GM12878 (cell line): Measurements from ENCODE around the gene TBL3. TPM values are rescaled to one million over a fixed set of nuclear protein-coding genes. Genes with fewer than 3 reads are reported as not detected.
A peak's percentile ranks its signal among the peaks of the same experiment; 100 is the strongest.

ENCODE experiments used
- CBFB ChIP-seq: IDR thresholded peaks from 2 replicates; pipeline ENCODE4 v1.6.1; 2016; ENCODE audit warnings: antibody characterized with exemption, low read depth
- EP300 ChIP-seq, 2 experiments: fragments of 150-350 bp in 1 of 2; IDR thresholded peaks; 2 replicates each; pipeline ENCODE4 v1.6.1; 2011 to 2012; ENCODE audit warnings: low read depth in 2 of 2, low read length in 2 of 2, borderline replicate concordance in 1 of 2, improper control_type of control experiment in 1 of 2, inconsistent platforms in 1 of 2; ENCODE audit not compliant: control insufficient read depth in 1 of 2
- GABPA ChIP-seq: IDR thresholded peaks from 2 replicates; pipeline ENCODE4 v1.6.1; 2014; ENCODE audit warnings: antibody characterized with exemption, low read depth, mild to moderate bottlenecking, inconsistent platforms
- HDAC6 ChIP-seq: fragments of 200-600 bp; sonication (generic); IDR thresholded peaks from one replicate; pipeline ENCODE4 v1.8.0; 2017; ENCODE audit warnings: antibody characterized with exemption; ENCODE audit not compliant: unreplicated experiment
- MXI1 ChIP-seq: fragments of 150-350 bp; IDR thresholded peaks from 2 replicates; pipeline ENCODE4 v1.6.1; 2011; ENCODE audit warnings: low read depth, mild to moderate bottlenecking, inconsistent platforms, low read length, improper control_type of control experiment
- NRF1 ChIP-seq: conservative IDR thresholded peaks from 2 replicates; pipeline ENCODE4 v1.6.1; 2011; ENCODE audit warnings: mild to moderate bottlenecking, low read depth, low read length, improper control_type of control experiment
- PKNOX1 ChIP-seq: fragments of 450-650 bp; IDR thresholded peaks from 2 replicates; pipeline ENCODE4 v1.6.1; 2016; ENCODE audit warnings: mild to moderate bottlenecking
- POLR2AphosphoS2 ChIP-seq: IDR thresholded peaks from 2 replicates; pipeline ENCODE4 v1.6.1; 2011; ENCODE audit warnings: low read depth, mild to moderate bottlenecking, low read length, improper control_type of control experiment, moderate library complexity
- POU2F2 ChIP-seq: IDR thresholded peaks from 3 replicates; pipeline ENCODE4 v1.6.1; 2011; ENCODE audit warnings: low read depth, mild to moderate bottlenecking, low read length, borderline replicate concordance
- SIX5 ChIP-seq: IDR thresholded peaks from 2 replicates; pipeline ENCODE4 v1.6.1; 2011; ENCODE audit warnings: mild to moderate bottlenecking, low read depth, low read length, moderate library complexity; ENCODE audit not compliant: severe bottlenecking
- SMC3 ChIP-seq: IDR thresholded peaks from 2 replicates; pipeline ENCODE4 v1.6.1; 2011; ENCODE audit warnings: low read length, improper control_type of control experiment, borderline replicate concordance
- SREBF2 ChIP-seq: IDR thresholded peaks from 2 replicates; pipeline ENCODE4 v1.6.1; 2012; ENCODE audit warnings: mild to moderate bottlenecking, low read length
- SRF ChIP-seq, 2 experiments: IDR thresholded peaks; 2 replicates each; pipeline ENCODE4 v1.6.1; 2011; ENCODE audit warnings: low read depth in 2 of 2, low read length in 2 of 2, mild to moderate bottlenecking in 1 of 2, moderate library complexity in 1 of 2
- WRNIP1 ChIP-seq: IDR thresholded peaks from 2 replicates; pipeline ENCODE4 v1.6.1; 2011; ENCODE audit warnings: low read depth, low read length, improper control_type of control experiment, borderline replicate concordance
- ZBTB11 ChIP-seq: fragments of 450-650 bp; formaldehyde crosslinking; IDR thresholded peaks from 2 replicates; pipeline ENCODE4 v1.5.0; 2022; ENCODE audit warnings: mild to moderate bottlenecking, missing genetic modification characterization
- polyA plus RNA-seq, 11 experiments: library from polyadenylated mRNA; depleted of rRNA in 4 of 11; unstranded in 6 of 11; stranded (reverse) in 5 of 11; fragments of >200 nt; fragmentation: Nextera tagmentation in 4 of 11; fragmentation: Illumina TruSeq in 1 of 11; extraction: Ambion mirVana in 4 of 11; extraction: Trizol in 1 of 11; gene quantifications; 1 replicate in 1 of 11; 2 replicates in 10 of 11; pipeline versions ENCODE4 v1.2.1 to v1.2.3, GENCODE V29; 2011 to 2016; ENCODE audit warnings: inconsistent platforms in 2 of 11, missing spikeins in 2 of 11, low read depth in 1 of 11
- total RNA-seq, 4 experiments: library from RNA; depleted of rRNA in 3 of 4; stranded (reverse); fragments of >200 nt in 3 of 4; fragmentation: Illumina TruSeq in 1 of 4; extraction: Trizol in 1 of 4; gene quantifications; 2 replicates each; pipeline versions ENCODE4 v1.2.1 to v1.2.3, GENCODE V29; 2013 to 2021
- TF ChIP-seq, protein P1 (sequence below): fragments of 450-650 bp; formaldehyde crosslinking; IDR thresholded peaks from 2 replicates; pipeline ENCODE4 v1.4.0; 2020; ENCODE audit warnings: mild to moderate bottlenecking, moderate library complexity
- TF ChIP-seq, protein P2 (sequence below): fragments of 450-650 bp; IDR thresholded peaks from 2 replicates; pipeline ENCODE4 v1.6.1; 2017; ENCODE audit warnings: low read depth, mild to moderate bottlenecking, moderate library complexity

The TBL3 gene
- total and polyA plus RNA-seq, 10 of the 15 experiments (the other 5 are each of a cell fraction or from before 2014, with no cell fraction given), result 1.2 to 101 (median 34.2) TPM

GRCh38 chr16:1971796-1972489, at the start of gene TBL3 (continued):
- TF ChIP-seq, protein P1, sequence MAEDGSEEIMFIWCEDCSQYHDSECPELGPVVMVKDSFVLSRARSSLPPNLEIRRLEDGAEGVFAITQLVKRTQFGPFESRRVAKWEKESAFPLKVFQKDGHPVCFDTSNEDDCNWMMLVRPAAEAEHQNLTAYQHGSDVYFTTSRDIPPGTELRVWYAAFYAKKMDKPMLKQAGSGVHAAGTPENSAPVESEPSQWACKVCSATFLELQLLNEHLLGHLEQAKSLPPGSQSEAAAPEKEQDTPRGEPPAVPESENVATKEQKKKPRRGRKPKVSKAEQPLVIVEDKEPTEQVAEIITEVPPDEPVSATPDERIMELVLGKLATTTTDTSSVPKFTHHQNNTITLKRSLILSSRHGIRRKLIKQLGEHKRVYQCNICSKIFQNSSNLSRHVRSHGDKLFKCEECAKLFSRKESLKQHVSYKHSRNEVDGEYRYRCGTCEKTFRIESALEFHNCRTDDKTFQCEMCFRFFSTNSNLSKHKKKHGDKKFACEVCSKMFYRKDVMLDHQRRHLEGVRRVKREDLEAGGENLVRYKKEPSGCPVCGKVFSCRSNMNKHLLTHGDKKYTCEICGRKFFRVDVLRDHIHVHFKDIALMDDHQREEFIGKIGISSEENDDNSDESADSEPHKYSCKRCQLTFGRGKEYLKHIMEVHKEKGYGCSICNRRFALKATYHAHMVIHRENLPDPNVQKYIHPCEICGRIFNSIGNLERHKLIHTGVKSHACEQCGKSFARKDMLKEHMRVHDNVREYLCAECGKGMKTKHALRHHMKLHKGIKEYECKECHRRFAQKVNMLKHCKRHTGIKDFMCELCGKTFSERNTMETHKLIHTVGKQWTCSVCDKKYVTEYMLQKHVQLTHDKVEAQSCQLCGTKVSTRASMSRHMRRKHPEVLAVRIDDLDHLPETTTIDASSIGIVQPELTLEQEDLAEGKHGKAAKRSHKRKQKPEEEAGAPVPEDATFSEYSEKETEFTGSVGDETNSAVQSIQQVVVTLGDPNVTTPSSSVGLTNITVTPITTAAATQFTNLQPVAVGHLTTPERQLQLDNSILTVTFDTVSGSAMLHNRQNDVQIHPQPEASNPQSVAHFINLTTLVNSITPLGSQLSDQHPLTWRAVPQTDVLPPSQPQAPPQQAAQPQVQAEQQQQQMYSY, result no peak
- TF ChIP-seq SREBF2, result peak; percentile 57
- peak; percentile 53; the same call in 2 of the 3 replicates for TF ChIP-seq POU2F2
- peak; percentile 50 for TF ChIP-seq PKNOX1
- peak; percentile 95 for TF ChIP-seq GABPA
- peak in 1 of 2 experiments; percentile 49; a peak in 1 of 4 replicates for TF ChIP-seq EP300 (IDR thresholded peaks at IDR 0.05; ENCODE audit: borderline replicate concordance in 1 of 2, control insufficient read depth in 1 of 2, low read depth in 2 of 2, low read length in 2 of 2)
- TF ChIP-seq SIX5, result peak; percentile 92
- TF ChIP-seq CBFB, result peak; percentile 70
- TF ChIP-seq, protein P2, sequence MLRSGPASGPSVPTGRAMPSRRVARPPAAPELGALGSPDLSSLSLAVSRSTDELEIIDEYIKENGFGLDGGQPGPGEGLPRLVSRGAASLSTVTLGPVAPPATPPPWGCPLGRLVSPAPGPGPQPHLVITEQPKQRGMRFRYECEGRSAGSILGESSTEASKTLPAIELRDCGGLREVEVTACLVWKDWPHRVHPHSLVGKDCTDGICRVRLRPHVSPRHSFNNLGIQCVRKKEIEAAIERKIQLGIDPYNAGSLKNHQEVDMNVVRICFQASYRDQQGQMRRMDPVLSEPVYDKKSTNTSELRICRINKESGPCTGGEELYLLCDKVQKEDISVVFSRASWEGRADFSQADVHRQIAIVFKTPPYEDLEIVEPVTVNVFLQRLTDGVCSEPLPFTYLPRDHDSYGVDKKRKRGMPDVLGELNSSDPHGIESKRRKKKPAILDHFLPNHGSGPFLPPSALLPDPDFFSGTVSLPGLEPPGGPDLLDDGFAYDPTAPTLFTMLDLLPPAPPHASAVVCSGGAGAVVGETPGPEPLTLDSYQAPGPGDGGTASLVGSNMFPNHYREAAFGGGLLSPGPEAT, result peak; percentile 94
- TF ChIP-seq MXI1, result peak; percentile 87
- no peak for TF ChIP-seq HDAC6
- no peak for TF ChIP-seq SMC3
- TF ChIP-seq POLR2AphosphoS2, result peak; percentile 93; the same call in 1 of the 2 replicates
- peak; percentile 29; the same call in 1 of the 2 replicates for TF ChIP-seq ZBTB11 (CRISPR knock-in tag)
- TF ChIP-seq NRF1, result no peak; the same call in 1 of the 2 replicates
- TF ChIP-seq WRNIP1, result no peak
- peak; percentile 87 to 98 for TF ChIP-seq SRF (IDR thresholded peaks at IDR 0.05; ENCODE audit: low read depth in 2 of 2, low read length in 2 of 2)
